NCI-H2196 (cell line): ENCODE results near the gene TOM1.

ENCODE experiments used
- DNase-seq: peaks from one replicate; lab custom pipeline; 2025; ENCODE audit not compliant: unreplicated experiment; lab: John Stamatoyannopoulos, UW

TOM1 gene

GRCh38 chr22:35367331-35367886 lies 67.7 kb downstream of the TOM1 start:
- no peak for DNase-seq

- DNase-seq, result no peak
Observed at GRCh38 chr22:35368386-35368785, 68.7 kb downstream of the TOM1 start.

GRCh38 chr22:35369996-35370395 lies 70.3 kb downstream of the TOM1 start:
- no peak for DNase-seq

GRCh38 chr22:35373781-35374180 lies 74.1 kb downstream of the TOM1 start:
- no peak for DNase-seq

- no peak for DNase-seq
Observed at GRCh38 chr22:35375031-35375430, 75.3 kb downstream of the TOM1 start.

- no peak for DNase-seq
Observed at GRCh38 chr22:35375526-35375925, 75.8 kb downstream of the TOM1 start.

GRCh38 chr22:35376728-35377472 lies 77.2 kb downstream of the TOM1 start:
- peak; percentile 81 for DNase-seq

GRCh38 chr22:35377735-35378134 lies 78.0 kb downstream of the TOM1 start:
- DNase-seq, result no peak

- DNase-seq, result no peak
Observed at GRCh38 chr22:35378621-35379020, 78.9 kb downstream of the TOM1 start.

- DNase-seq, result no peak
Observed at GRCh38 chr22:35379146-35379993, 79.7 kb downstream of the TOM1 start.

- DNase-seq, result no peak
Observed at GRCh38 chr22:35380013-35380412, 80.3 kb downstream of the TOM1 start.

- peak; percentile 61 for DNase-seq
Observed at GRCh38 chr22:35380537-35381423, 81.1 kb downstream of the TOM1 start, which contains the start of gene HMOX1. Gene HMOX1 (plus strand): TSS chr22:35381096. CDS start chr22:35381174, 78 bp downstream.

GRCh38 chr22:35381424-35382009 lies 81.8 kb downstream of the TOM1 start:
- no peak for DNase-seq

GRCh38 chr22:35383679-35384071 lies 84.0 kb downstream of the TOM1 start:
- no peak for DNase-seq

GRCh38 chr22:35384527-35384926 lies 84.8 kb downstream of the TOM1 start:
- DNase-seq, result no peak

- no peak for DNase-seq
Observed at GRCh38 chr22:35384975-35385588, 85.4 kb downstream of the TOM1 start.

- DNase-seq, result no peak
Observed at GRCh38 chr22:35386670-35387288, 87.1 kb downstream of the TOM1 start.

GRCh38 chr22:35390933-35391332 lies 91.2 kb downstream of the TOM1 start:
- DNase-seq, result no peak

- no peak for DNase-seq
Observed at GRCh38 chr22:35392357-35392756, 92.7 kb downstream of the TOM1 start.
